Upper lobe of left lung (tissue), 6 donors: ENCODE measurements around the gene CDKAL1. TPM values are rescaled to one million over a fixed set of nuclear protein-coding genes. Genes with fewer than 3 reads are reported as not detected.
A peak's percentile ranks its signal among the peaks of the same experiment; 100 is the strongest.

Experiments
- ATAC-seq, 2 donors: fragments of 200-7000 bp; cut with Tn5 transposase; one replicate each; pipeline ENCODE4 v1.9.1; 2022; ENCODE audit warnings: mild to moderate bottlenecking in 2 of 2, moderate library complexity in 2 of 2; ENCODE audit not compliant: low FRiP score in 2 of 2
- DNase-seq, 2 donors: peaks; one replicate each; pipeline ENCODE4 v3.0.0-alpha.2; 2019 to 2020
- H3K27ac ChIP-seq, 4 donors: fragments of 200-600 bp; sonication (generic); one replicate each; pipeline ENCODE4 v1.5.1; 2016 to 2019
- H3K27me3 ChIP-seq, 4 donors: fragments of 200-600 bp; sonication (generic); one replicate each; pipeline ENCODE4 v1.5.1; 2017 to 2019
- H3K36me3 ChIP-seq, 4 donors: fragments of 200-600 bp; sonication (generic); one replicate each; pipeline ENCODE4 v1.5.1; 2016 to 2019
- H3K4me1 ChIP-seq, 4 donors: fragments of 200-600 bp; sonication (generic); one replicate each; pipeline ENCODE4 v1.5.1; 2018 to 2019
- H3K4me3 ChIP-seq, 4 donors: fragments of 200-600 bp; sonication (generic); one replicate each; pipeline ENCODE4 v1.5.1; 2017 to 2019; ENCODE audit warnings: mild to moderate bottlenecking in 2 of 4, moderate library complexity in 1 of 4
- H3K9me3 ChIP-seq, 4 donors: fragments of 200-600 bp; sonication (generic); one replicate each; pipeline ENCODE4 v1.5.1; 2018 to 2019
- EP300 ChIP-seq, 4 donors: sonication (generic); formaldehyde crosslinking; IDR thresholded peaks; one replicate each; pipeline ENCODE4 v1.5.1; 2017; ENCODE audit warnings: antibody characterized with exemption in 4 of 4, control low read depth in 2 of 4
- POLR2A ChIP-seq, 4 donors: fragments of 450-650 bp; IDR thresholded peaks; one replicate each; pipeline ENCODE4 v1.5.1; 2016 to 2017; ENCODE audit warnings: antibody characterized with exemption in 4 of 4, mild to moderate bottlenecking in 2 of 4
- POLR2AphosphoS5 ChIP-seq, 2 donors: sonication (generic); formaldehyde crosslinking; IDR thresholded peaks; one replicate each; pipeline ENCODE4 v1.5.1; 2017; ENCODE audit warnings: antibody characterized with exemption in 2 of 2
- WGBS, 2 donors: methylation state at CpG; one replicate each; pipeline ENCODE4 v1.1.5; 2017 to 2018; 5-methylcytosine and 5-hydroxymethylcytosine counted together
- total RNA-seq, 6 donors: library from RNA; depleted of rRNA in 4 of 6; stranded (reverse); fragments of >200 nt in 4 of 6; gene quantifications; one replicate each; pipeline versions ENCODE4 v1.1.0 to v1.2.1, GENCODE V29; 2016 to 2021
- TF ChIP-seq, protein P1 (sequence below), 6 experiments: fragments of 450-650 bp in 4 of 6; fragments of 200-600 bp in 2 of 6; sonication (generic) in 2 of 6; IDR thresholded peaks; one replicate each; pipeline ENCODE4 v1.5.1; 2016 to 2019; ENCODE audit warnings: antibody characterized with exemption in 6 of 6
- donor health status: DM: no; HTN: no; CAD: no; lungs with moderate emphysema.
- donor health status: DM: no; HTN: yes; CAD: no; lungs with severe emphysema.

The CDKAL1 gene
- total RNA-seq, 6 donors from 2014 or later, result 9.4 to 22.6 (median 13.8) TPM

DNA sequence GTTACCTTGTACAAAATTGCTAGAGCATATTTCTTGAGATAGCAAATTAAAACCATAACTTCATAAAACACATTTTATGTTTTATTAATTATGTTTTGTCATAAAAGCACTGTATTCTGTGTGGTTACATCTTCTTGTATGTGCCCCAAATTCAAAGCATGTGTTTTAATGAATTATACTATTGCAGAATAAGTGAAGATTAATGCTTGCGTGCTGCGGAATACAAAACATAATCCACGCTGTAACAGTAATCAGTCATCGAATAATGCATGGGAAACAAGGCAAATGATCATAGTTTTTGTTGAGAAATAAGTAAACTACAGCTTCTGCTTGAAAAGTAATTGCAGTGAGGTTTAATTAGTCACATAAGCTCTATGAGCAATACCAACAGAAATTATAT lies 600.1 kb downstream of the CDKAL1 start:
- 96 to 97% methylated on average over 4 of the region's 4 CpGs for WGBS, 2 donors
- no peaks in the 10 kb centered on the region for H3K4me1 ChIP-seq

DNA sequence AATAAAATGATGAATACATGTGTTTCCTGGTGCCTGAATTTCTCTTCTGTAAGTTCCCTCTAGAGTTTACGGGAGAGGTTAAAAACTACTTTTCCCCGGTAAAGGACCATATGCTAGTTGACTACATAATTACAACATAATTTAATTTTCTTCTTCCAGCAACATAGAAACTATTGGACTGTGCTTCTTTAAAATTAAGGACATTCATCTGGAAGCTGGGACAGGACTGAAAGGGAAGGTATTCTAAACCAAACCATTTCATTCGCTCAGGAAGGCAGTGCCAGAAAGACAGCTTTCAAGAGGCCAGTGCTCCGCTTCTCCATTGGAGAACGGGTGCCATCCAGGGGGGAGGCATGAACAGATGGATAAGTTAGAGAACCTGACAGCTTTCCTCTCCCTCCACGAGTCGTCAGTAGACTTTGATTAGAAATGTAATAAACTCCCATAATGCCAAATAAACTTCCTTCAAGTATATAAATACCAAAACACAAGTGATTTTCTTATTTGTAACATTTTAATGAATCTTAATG lies 601.3 kb downstream of the CDKAL1 start:
- 99% methylated on average over 7 of the region's 7 CpGs for WGBS, 2 donors
- no peaks in the 10 kb centered on the region for H3K36me3 ChIP-seq
- TF ChIP-seq, protein P1, sequence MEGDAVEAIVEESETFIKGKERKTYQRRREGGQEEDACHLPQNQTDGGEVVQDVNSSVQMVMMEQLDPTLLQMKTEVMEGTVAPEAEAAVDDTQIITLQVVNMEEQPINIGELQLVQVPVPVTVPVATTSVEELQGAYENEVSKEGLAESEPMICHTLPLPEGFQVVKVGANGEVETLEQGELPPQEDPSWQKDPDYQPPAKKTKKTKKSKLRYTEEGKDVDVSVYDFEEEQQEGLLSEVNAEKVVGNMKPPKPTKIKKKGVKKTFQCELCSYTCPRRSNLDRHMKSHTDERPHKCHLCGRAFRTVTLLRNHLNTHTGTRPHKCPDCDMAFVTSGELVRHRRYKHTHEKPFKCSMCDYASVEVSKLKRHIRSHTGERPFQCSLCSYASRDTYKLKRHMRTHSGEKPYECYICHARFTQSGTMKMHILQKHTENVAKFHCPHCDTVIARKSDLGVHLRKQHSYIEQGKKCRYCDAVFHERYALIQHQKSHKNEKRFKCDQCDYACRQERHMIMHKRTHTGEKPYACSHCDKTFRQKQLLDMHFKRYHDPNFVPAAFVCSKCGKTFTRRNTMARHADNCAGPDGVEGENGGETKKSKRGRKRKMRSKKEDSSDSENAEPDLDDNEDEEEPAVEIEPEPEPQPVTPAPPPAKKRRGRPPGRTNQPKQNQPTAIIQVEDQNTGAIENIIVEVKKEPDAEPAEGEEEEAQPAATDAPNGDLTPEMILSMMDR (IDR thresholded peaks at IDR 0.05), result no peak
- TF ChIP-seq EP300 (IDR thresholded peaks at IDR 0.05), result no peak
- TF ChIP-seq POLR2A (IDR thresholded peaks at IDR 0.05), result no peak
- no peak for TF ChIP-seq POLR2AphosphoS5 (IDR thresholded peaks at IDR 0.05)
- no peaks in the 10 kb centered on the region for H3K27me3 ChIP-seq
- no peaks in the 10 kb centered on the region for H3K4me1 ChIP-seq
- no peak overlapping the region for H3K4me3 ChIP-seq
- no peaks in the 10 kb centered on the region for H3K9me3 ChIP-seq
- DNase-seq (no peak), ATAC-seq (no peak)
- H3K27ac ChIP-seq, result no peak overlapping the region

More for the DNA sequence above, 600.1 kb downstream of the CDKAL1 start:
- Histone ChIP-seq H3K27me3 (no peaks in the 10 kb centered on the region), H3K4me3 (no peak overlapping the region), H3K36me3 (no peaks in the 10 kb centered on the region), H3K9me3 (no peaks in the 10 kb centered on the region), H3K27ac (no peak overlapping the region)
- TF ChIP-seq POLR2A (IDR thresholded peaks at IDR 0.05), result no peak
- no peak for TF ChIP-seq POLR2AphosphoS5 (IDR thresholded peaks at IDR 0.05)
- TF ChIP-seq, protein P1 (IDR thresholded peaks at IDR 0.05), result no peak
- no peak for TF ChIP-seq EP300 (IDR thresholded peaks at IDR 0.05)
- ATAC-seq, result no peak
- DNase-seq, result no peak

DNA sequence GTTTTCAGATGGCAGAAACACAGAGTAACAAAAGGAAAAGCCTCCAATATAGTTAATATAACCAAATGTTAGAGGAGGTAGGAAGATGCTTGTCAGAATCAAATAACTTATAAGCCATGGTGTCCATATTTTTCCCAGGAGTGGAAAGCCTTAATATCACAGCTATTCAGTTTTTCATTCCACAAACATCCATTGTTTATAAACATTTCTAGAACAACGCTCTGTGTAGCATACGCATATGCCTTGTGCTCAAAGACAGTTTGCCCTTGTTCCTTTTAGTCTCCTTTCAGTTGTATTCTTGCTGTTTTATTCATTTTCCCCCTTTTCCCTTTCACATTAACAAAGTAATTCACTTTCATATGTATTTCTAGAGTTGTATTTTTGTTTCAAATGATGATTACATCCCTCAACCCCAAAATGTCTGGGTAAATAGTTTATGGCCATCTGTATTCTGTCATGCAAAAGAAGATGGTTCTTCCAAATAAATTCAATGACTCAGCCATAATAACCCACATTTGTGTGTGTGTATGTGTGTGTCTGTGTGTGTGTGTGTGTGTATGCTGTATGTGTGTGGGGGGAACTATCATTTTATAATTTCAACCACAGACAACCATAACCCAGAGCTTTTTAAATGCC lies 603.6 kb downstream of the CDKAL1 start:
- no peak overlapping the region for H3K4me3 ChIP-seq
- no peak for ATAC-seq
- no peaks in the 10 kb centered on the region for H3K9me3 ChIP-seq

DNA sequence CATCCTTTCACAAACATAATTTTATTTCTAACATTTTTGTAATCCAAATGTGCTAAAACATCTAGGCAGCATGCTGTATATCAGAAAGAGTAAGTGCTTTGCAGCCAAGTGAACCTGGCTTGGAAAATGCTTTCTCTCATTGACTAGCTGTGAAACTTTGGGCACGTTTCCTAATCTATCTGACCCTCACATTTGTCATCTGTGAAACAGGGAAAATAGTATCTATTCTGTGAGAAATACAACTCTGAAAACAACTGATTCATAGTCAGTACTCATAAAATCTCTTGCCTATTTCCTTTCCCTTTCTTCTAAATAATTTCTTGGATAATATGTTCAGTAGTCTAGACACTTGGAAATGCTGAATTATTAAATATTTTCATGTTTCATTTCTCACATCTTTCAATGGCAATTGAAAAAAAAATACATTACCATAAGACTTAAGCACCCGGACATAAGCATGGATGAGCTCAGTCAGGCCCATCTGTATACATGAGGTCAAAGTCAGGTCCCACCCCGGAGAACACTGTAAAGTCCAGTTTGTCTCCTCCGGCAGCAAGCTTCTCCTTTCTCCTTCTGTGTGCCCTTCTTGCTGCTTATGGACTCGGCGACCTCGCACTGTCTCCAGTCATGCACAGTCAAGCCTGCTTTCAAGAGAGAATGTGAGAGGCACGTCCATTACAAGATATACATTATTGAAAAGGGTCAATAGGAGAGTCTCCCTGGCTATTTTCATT lies 604.2 kb downstream of the CDKAL1 start:
- H3K27me3 ChIP-seq, result no peaks in the 10 kb centered on the region
- H3K27ac ChIP-seq, result no peak overlapping the region
- no peaks in the 10 kb centered on the region for H3K4me1 ChIP-seq
- no peak for TF ChIP-seq POLR2AphosphoS5 (IDR thresholded peaks at IDR 0.05)
- TF ChIP-seq POLR2A (IDR thresholded peaks at IDR 0.05), result no peak
- TF ChIP-seq EP300 (IDR thresholded peaks at IDR 0.05), result no peak
- TF ChIP-seq, protein P1 (IDR thresholded peaks at IDR 0.05), result no peak
- ATAC-seq (peak in 1 of 2 donors; percentile 43), DNase-seq (no peak)
- WGBS, 2 donors, result 85% methylated on average over 8 of the region's 8 CpGs
- H3K4me3 ChIP-seq, result no peak overlapping the region
- H3K36me3 ChIP-seq, result no peaks in the 10 kb centered on the region
- H3K9me3 ChIP-seq, result no peaks in the 10 kb centered on the region

More for the DNA sequence above, 603.6 kb downstream of the CDKAL1 start:
- no peak for DNase-seq
- Histone ChIP-seq H3K27me3 (no peaks in the 10 kb centered on the region), H3K4me1 (no peaks in the 10 kb centered on the region), H3K36me3 (no peaks in the 10 kb centered on the region), H3K27ac (no peak overlapping the region)
- 70 to 83% methylated on average over 2 of the region's 2 CpGs for WGBS, 2 donors
- TF ChIP-seq POLR2AphosphoS5 (IDR thresholded peaks at IDR 0.05) (no peak), POLR2A (IDR thresholded peaks at IDR 0.05) (no peak), EP300 (IDR thresholded peaks at IDR 0.05) (no peak)
- TF ChIP-seq, protein P1 (IDR thresholded peaks at IDR 0.05), result no peak
